Spleen (tissue), 11 donors: ENCODE data around the gene PATE1. TPM values are rescaled to one million over a fixed set of nuclear protein-coding genes. Genes with fewer than 3 reads are reported as not detected.

Source experiments
- DNase-seq: peaks from one replicate; pipeline ENCODE4 v3.0.0-alpha.2; 2020
- H3K27ac ChIP-seq, 8 donors: fragments of 200-600 bp; sonication (generic) in 7 of 8; 1 replicate in 4 of 8; 2 replicates in 4 of 8; pipeline versions ENCODE4 v1.5.0 to v1.8.0; 2016 to 2021; ENCODE audit warnings: inconsistent platforms in 4 of 8, mild to moderate bottlenecking in 4 of 8, moderate library complexity in 1 of 8
- H3K27me3 ChIP-seq, 7 donors: fragments of 200-600 bp; sonication (generic) in 6 of 7; replicated peaks in 1 of 7; 1 replicate in 4 of 7; 2 replicates in 3 of 7; pipeline versions ENCODE4 v1.5.0 to v1.8.0; 2016 to 2021; ENCODE audit warnings: inconsistent platforms in 3 of 7, mild to moderate bottlenecking in 1 of 7
- H3K36me3 ChIP-seq, 6 donors: fragments of 200-600 bp; sonication (generic) in 5 of 6; 1 replicate in 4 of 6; 2 replicates in 2 of 6; pipeline versions ENCODE4 v1.5.0 to v1.8.0; 2016 to 2021; ENCODE audit warnings: inconsistent platforms in 2 of 6
- H3K4me1 ChIP-seq, 6 donors: fragments of 200-600 bp; sonication (generic) in 5 of 6; 1 replicate in 3 of 6; 2 replicates in 3 of 6; pipeline versions ENCODE4 v1.5.0 to v1.8.0; 2016 to 2021; ENCODE audit warnings: inconsistent platforms in 3 of 6
- H3K4me3 ChIP-seq, 8 donors: fragments of 200-600 bp; sonication (generic) in 7 of 8; 1 replicate in 4 of 8; 2 replicates in 4 of 8; pipeline versions ENCODE4 v1.5.0 to v1.8.0; 2016 to 2021; ENCODE audit warnings: inconsistent platforms in 4 of 8, mild to moderate bottlenecking in 4 of 8, moderate library complexity in 2 of 8
- H3K9me3 ChIP-seq, 8 donors: fragments of 200-600 bp; sonication (generic) in 7 of 8; 1 replicate in 4 of 8; 2 replicates in 4 of 8; pipeline versions ENCODE4 v1.5.0 to v1.8.0; 2016 to 2021; ENCODE audit warnings: inconsistent platforms in 4 of 8
- POLR2A ChIP-seq, 3 donors: fragments of 450-650 bp; IDR thresholded peaks; one replicate each; pipeline ENCODE4 v1.5.1; 2017; ENCODE audit warnings: antibody characterized with exemption in 3 of 3, mild to moderate bottlenecking in 1 of 3
- POLR2AphosphoS5 ChIP-seq, 3 donors: sonication (generic); formaldehyde crosslinking; IDR thresholded peaks; one replicate each; pipeline ENCODE4 v1.5.1; 2017; ENCODE audit warnings: antibody characterized with exemption in 3 of 3
- WGBS, 5 donors: extraction: QIAGEN DNeasy Blood & Tissue Kit in 3 of 5; methylation state at CpG; one replicate each; pipeline versions ENCODE4 v1.1.5 to v1.1.7; 2013 to 2018; 5-methylcytosine and 5-hydroxymethylcytosine counted together
- intact Hi-C: fragments of 100-400 bp; cut with DNase I; formaldehyde crosslinking; loops from one replicate; pipeline ENCODE4 v1.15.0; 2023; ENCODE audit warnings: low total_unique reads
- polyA plus RNA-seq, 3 donors: library from polyadenylated mRNA; stranded (reverse); fragments of 200-250 nt; gene quantifications; one replicate each; pipeline ENCODE4 v1.2.1, GENCODE V29; 2013
- total RNA-seq, 7 donors: library from RNA; depleted of rRNA in 3 of 7; stranded (reverse); fragments of >200 nt in 3 of 7; fragmentation: NEBNext Ultra II Directional in 4 of 7; extraction: Animal tissue kit (Norgen Biotek cat#: 25700) in 4 of 7; gene quantifications; one replicate each; pipeline versions ENCODE4 v1.1.0 to v1.2.1, GENCODE V29; 2016 to 2021
- TF ChIP-seq, protein P1 (sequence below), 11 experiments: fragments of 200-600 bp in 7 of 11; fragments of 450-650 bp in 4 of 11; sonication (generic) in 4 of 11; IDR thresholded peaks in 8 of 11; conservative IDR thresholded peaks in 3 of 11; 1 replicate in 7 of 11; 2 replicates in 4 of 11; pipeline versions ENCODE4 v1.4.0 to v1.8.0; 2016 to 2021; ENCODE audit warnings: antibody characterized with exemption in 11 of 11, inconsistent platforms in 4 of 11, mild to moderate bottlenecking in 1 of 11
- donor health status: healthy with polysubstance abuse.
- donor health status: DM: no; HTN: no; CAD: no; lungs with moderate emphysema.
- donor health status: DM: no; HTN: no; CAD: no.
- donor health status: Bipolar disorder and iron deficiency.
- donor health status: healthy.
- donor health status: DM: no; HTN: no; CAD: no.
- donor health status: DM: yes; HTN: yes; CAD: no.

The PATE1 gene
- total and polyA plus RNA-seq, 10 donors, result not detected

GRCh38 chr11:125790825-125791224 lies 44.7 kb downstream of the PATE1 start:
- intact Hi-C loops, result no loop called here
- Histone ChIP-seq H3K9me3 (peaks cover 0 to 36% (median 21%) of the 10 kb centered on the region in 8 donors), H3K4me1 (no peaks in the 10 kb centered on the region), H3K36me3 (no peaks in the 10 kb centered on the region), H3K27me3 (no peaks in the 10 kb centered on the region), H3K27ac (no peak overlapping the region), H3K4me3 (no peak overlapping the region)
- WGBS, 5 donors, result 89 to 99% (median 92%) methylated on average over 4 of the region's 4 CpGs
- DNase-seq, result no peak
- TF ChIP-seq POLR2A (IDR thresholded peaks at IDR 0.05) (no peak), POLR2AphosphoS5 (IDR thresholded peaks at IDR 0.05) (no peak)
- TF ChIP-seq, protein P1, sequence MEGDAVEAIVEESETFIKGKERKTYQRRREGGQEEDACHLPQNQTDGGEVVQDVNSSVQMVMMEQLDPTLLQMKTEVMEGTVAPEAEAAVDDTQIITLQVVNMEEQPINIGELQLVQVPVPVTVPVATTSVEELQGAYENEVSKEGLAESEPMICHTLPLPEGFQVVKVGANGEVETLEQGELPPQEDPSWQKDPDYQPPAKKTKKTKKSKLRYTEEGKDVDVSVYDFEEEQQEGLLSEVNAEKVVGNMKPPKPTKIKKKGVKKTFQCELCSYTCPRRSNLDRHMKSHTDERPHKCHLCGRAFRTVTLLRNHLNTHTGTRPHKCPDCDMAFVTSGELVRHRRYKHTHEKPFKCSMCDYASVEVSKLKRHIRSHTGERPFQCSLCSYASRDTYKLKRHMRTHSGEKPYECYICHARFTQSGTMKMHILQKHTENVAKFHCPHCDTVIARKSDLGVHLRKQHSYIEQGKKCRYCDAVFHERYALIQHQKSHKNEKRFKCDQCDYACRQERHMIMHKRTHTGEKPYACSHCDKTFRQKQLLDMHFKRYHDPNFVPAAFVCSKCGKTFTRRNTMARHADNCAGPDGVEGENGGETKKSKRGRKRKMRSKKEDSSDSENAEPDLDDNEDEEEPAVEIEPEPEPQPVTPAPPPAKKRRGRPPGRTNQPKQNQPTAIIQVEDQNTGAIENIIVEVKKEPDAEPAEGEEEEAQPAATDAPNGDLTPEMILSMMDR (IDR thresholded peaks at IDR 0.05 in 8 of 11, conservative IDR thresholded peaks at IDR 0.05 in 3 of 11), result no peak

- DNase-seq, result peak; percentile 38
- Histone ChIP-seq H3K4me3 (no peak overlapping the region), H3K27me3 (no peaks in the 10 kb centered on the region), H3K4me1 (no peaks in the 10 kb centered on the region), H3K36me3 (no peaks in the 10 kb centered on the region), H3K9me3 (peaks cover 3 to 94% (median 71%) of the 10 kb centered on the region in 8 donors), H3K27ac (no peak overlapping the region)
- intact Hi-C loops, result no loop called here
- TF ChIP-seq POLR2A (IDR thresholded peaks at IDR 0.05), result no peak
- no peak for TF ChIP-seq POLR2AphosphoS5 (IDR thresholded peaks at IDR 0.05)
- TF ChIP-seq, protein P1 (IDR thresholded peaks at IDR 0.05 in 8 of 11, conservative IDR thresholded peaks at IDR 0.05 in 3 of 11), result no peak
- WGBS, 5 donors, result 35 to 58% (median 41%) methylated on average over 4 of the region's 4 CpGs
Measured at GRCh38 chr11:125797641-125798040, 51.6 kb downstream of the PATE1 start.

Other genes starting within 250 kb of the PATE1 start
- 10 to 100 TPM; 31.5 to 71.3 (median 47.9) TPM for gene EI24, start 176.8 kb upstream of the PATE1 start, total RNA-seq
- 10 to 100 TPM; 15.5 to 33.3 (median 19.5) TPM for gene EI24, start 176.8 kb upstream of the PATE1 start, polyA plus RNA-seq
- gene STT3A, start 153.4 kb upstream of the PATE1 start, total RNA-seq, result 100 to 1,000 TPM in 2 of 7 donors, 10 to 100 TPM in 5; 73.9 to 102 (median 87.7) TPM
- 10 to 100 TPM; 23.0 to 25.2 (median 23.0) TPM for gene STT3A, start 153.4 kb upstream of the PATE1 start, polyA plus RNA-seq
- gene CHEK1, start 121.1 kb upstream of the PATE1 start, total RNA-seq, result 10 to 100 TPM in 1 of 7 donors, 1 to 10 TPM in 6; 1.9 to 10.3 (median 6.8) TPM
- 1 to 10 TPM; 1.6 to 5.5 (median 2.9) TPM for gene CHEK1, start 121.1 kb upstream of the PATE1 start, polyA plus RNA-seq
- not detected for gene ACRV1, start 65.4 kb upstream of the PATE1 start, total RNA-seq
- under 1 TPM in 1 of 3 donors, not detected in 2; 0.09 TPM for gene ACRV1, start 65.4 kb upstream of the PATE1 start, polyA plus RNA-seq
- gene PATE2, start 32.5 kb downstream of the PATE1 start, total RNA-seq, result not detected
- not detected for gene PATE2, start 32.5 kb downstream of the PATE1 start, polyA plus RNA-seq
- gene PATE3, start 41.8 kb downstream of the PATE1 start, total RNA-seq, result not detected
- not detected for gene PATE3, start 41.8 kb downstream of the PATE1 start, polyA plus RNA-seq
- gene PATE4, start 87.0 kb downstream of the PATE1 start, total RNA-seq, result not detected
- not detected for gene PATE4, start 87.0 kb downstream of the PATE1 start, polyA plus RNA-seq
- gene HYLS1, start 141.4 kb downstream of the PATE1 start, total RNA-seq, result 1 to 10 TPM; 3.0 to 7.7 (median 4.4) TPM
- 1 to 10 TPM; 4.0 to 4.6 (median 4.2) TPM for gene HYLS1, start 141.4 kb downstream of the PATE1 start, polyA plus RNA-seq
- gene PUS3, start 156.9 kb downstream of the PATE1 start, total RNA-seq, result 10 to 100 TPM in 5 of 7 donors, 1 to 10 TPM in 2; 7.7 to 12.7 (median 11.9) TPM
- gene PUS3, start 156.9 kb downstream of the PATE1 start, polyA plus RNA-seq, result 10 to 100 TPM in 2 of 3 donors, 1 to 10 TPM in 1; 8.9 to 11.4 (median 10.8) TPM
- 1 to 10 TPM in 2 of 7 donors, under 1 TPM in 3, not detected in 2; 0.33 to 1.8 (median 0.85) TPM for gene DDX25, start 158.2 kb downstream of the PATE1 start, total RNA-seq
- gene DDX25, start 158.2 kb downstream of the PATE1 start, polyA plus RNA-seq, result under 1 TPM; 0.11 to 0.24 (median 0.22) TPM
- 1 to 10 TPM in 6 of 7 donors, not detected in 1; 1.8 to 7.1 (median 3.0) TPM for gene VSIG10L2, start 199.8 kb downstream of the PATE1 start, total RNA-seq
- 1 to 10 TPM; 1.2 to 3.6 (median 3.1) TPM for gene VSIG10L2, start 199.8 kb downstream of the PATE1 start, polyA plus RNA-seq